HG03097 (cell line): Measurements from ENCODE around the gene CDKN2B-AS1.
A peak's percentile ranks its signal among the peaks of the same experiment; 100 is the strongest.

ENCODE experiments used
- ATAC-seq: cut with Tn5 transposase; IDR thresholded peaks from one replicate; pipeline ENCODE4 v1.9.1; 2021; ENCODE audit not compliant: unreplicated experiment, low FRiP score

Gene CDKN2B-AS1

DNA sequence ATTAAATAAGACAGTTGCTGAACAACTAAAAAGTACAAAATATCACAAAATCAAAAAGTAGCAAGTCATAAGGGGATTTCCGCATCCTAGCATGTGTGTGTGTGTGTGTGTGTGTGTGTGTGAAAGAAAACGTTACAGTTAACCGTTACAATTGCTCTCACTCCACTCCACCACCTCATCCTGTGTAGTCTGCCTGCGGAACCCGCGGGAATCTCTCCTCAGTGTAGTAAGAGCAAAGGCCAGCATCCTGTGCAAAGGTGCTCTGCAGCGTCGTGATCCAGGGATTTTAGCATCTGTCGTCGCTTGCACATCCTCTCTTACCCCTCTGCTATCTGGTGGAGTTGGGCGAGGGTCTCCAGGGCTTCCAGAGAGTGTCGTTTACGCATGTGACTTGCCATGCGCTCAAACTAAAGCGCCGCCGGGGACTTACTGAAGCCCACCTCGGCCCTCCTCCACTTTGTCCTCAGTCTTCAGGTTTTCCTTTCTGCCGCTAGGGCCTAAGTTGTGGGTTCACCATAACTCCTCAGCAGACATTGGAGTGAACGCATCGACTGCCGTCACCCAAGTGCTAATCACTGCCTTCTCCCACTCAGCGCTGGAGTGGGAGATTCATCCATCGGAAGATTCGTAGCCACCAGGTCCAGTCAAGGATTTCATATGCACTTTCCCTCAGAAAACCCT, 10.6 kb downstream of the CDKN2B-AS1 start:
- ATAC-seq = no peak

DNA sequence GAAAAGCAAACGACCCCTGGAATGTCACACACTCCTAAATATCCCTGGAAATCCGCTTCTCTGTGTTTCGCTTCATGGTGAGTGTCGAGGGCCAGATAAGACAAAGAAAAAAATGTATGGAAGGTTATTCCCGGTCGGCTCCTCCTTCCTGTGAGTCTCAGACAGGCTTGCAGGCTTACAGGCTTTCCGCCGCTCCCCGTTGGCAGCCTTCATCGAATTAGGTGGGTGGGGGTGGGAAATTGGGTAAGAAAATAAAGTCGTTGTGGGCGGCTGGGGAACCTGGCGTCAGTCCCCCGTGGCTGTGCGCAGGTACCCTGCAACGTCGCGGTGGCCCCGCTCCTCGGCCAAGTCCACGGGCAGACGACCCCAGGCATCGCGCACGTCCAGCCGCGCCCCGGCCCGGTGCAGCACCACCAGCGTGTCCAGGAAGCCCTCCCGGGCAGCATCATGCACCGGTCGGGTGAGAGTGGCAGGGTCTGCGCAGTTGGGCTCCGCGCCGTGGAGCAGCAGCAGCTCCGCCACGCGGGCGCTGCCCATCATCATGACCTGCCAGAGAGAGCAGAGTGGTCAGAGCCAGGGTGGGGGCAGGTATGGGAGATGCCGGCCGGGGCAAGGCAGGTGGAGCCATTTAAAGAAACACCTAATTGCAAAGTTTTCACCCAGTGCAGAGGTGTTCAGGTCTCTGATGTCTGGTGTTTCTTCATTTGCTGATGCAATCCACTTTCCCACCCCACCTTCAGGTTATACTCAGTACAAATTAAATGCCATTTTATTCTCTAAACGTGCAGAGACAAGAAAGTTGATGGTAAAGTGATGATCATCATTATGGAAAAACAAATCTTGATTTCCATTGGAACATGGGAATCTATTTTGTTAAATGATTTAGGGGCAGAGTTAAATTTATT, 11.4 kb downstream of the CDKN2B-AS1 start:
- no peak for ATAC-seq

DNA sequence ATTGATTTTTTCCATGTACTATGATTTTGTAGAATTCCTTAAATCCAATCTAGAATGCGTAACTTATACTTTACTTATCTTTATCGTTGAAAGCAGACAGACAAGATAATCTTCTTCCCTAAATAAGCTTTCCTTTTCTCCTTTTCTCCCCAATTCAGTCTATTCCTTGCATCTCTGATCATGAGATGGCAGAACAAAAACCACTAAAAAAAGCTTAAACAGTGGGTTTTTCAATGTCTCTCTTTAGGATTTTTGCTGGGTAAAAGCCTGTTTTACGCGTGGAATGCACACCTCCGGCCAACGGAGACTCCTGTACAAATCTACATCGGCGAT, 13.8 kb downstream of the CDKN2B-AS1 start:
- no peak for ATAC-seq

DNA sequence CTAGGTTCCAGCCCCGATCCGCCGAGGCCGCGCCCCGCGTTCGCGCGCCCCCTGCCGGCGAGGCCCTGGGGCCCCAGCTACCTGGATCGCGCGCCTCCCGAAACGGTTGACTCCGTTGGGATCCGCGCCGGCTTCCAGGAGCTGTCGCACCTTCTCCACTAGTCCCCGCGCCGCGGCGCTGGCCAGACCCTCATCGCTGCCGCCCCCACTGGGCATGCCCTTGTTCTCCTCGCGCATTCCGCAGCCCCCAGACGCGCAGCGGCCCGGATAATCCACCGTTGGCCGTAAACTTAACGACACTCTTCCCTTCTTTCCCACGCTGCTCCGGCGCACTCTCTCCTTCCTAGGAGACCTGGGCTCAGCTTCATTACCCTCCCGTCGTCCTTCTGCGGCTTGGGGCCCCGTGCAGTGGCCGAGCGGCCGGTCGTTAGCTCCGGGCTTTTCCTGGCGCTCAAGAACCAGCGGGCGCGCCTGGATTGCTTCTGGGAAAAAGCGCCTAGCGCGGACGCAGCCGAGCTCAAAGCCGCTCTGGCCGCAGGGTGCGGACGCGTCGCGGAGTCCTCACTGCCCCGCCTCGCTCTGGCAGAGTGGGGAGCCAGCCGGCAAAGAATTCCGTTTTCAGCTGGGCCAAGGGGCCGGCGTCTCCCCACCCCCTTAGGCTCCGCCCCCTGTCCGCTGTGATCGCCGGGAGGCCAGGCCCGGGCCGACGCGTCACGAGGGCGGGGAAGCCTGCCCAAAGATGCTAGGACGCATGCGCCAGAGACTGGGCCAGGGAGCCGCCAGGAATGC, 14.3 kb downstream of the CDKN2B-AS1 start, which contains the start of gene CDKN2B:
TSS of gene CDKN2B (minus strand) at position 589 of the 789 bp plus-strand sequence. CDS start at position 237, 352 bp downstream.
- ATAC-seq = peak; percentile 88

DNA sequence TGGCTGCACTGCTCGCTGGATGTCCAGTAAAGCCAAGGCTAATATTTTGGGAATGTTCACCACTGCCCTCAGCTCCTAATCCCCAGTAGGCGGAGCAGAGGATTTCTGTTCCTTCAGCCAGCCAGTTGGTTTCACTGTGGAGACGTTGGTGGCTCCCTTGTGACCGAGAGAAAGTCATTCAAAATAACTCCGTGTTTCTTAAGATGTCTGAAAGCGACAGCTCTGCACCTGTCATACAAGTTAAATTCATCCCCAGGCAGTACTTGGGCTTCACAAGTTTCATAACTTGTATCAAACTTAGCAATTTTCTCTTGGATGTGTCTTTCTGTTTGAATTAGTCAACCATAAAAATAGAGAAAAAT, 14.9 kb downstream of the CDKN2B-AS1 start:
- ATAC-seq = no peak

DNA sequence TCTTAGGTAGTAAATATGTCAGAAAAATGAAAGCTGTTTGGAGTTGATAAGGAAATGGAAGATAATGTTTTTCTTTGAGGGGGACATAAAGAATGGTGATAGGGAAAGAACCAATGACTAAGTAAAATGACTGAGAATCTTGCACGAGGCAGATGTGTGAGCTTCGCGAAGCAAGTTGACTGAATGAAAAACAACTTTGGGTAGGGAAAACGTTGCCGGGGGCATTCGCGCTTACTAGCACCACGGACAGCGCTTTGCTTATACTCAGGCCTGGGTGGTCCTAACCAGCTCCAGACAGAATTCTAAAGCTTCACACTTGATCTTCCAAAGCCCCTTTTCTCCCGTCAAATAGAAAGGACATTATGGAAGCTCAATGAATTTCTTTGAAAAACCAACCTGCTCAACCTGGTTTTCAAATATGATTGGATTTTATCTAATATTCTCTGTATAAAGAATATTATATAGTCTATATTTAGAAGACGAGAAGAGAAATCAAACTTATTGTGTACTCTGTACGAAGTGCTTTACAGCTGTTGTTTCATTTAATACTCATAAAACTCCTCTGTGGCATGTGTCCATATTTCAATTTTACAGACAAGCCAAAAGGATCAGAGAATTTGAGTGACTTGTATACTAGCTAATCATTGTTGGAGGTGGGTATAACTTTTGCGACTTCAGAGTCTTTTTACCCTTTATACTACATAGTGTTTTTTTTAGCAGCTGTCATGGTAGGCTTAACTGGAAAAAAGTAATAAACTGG, 16.5 kb downstream of the CDKN2B-AS1 start:
- ATAC-seq = no peak

DNA sequence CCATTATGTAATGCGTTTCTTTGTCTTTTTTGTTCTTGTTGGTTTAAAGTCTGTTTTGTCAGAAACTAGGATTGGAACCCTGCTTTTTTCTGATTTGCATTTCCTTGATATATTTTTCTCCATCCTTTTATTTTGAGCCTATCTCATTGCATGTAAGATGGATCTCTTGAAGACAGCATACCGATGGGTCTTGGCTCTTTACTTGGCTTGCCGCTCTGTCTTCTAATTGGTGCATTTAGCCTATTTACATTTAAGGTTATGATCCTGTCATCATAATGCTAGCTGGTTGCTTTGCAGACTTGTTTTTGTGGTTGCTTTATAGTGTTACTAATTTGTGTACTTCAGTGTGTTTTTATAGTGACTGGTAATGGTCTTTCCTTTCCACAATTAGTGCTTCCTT, 27.8 kb downstream of the CDKN2B-AS1 start:
- no peak for ATAC-seq

DNA sequence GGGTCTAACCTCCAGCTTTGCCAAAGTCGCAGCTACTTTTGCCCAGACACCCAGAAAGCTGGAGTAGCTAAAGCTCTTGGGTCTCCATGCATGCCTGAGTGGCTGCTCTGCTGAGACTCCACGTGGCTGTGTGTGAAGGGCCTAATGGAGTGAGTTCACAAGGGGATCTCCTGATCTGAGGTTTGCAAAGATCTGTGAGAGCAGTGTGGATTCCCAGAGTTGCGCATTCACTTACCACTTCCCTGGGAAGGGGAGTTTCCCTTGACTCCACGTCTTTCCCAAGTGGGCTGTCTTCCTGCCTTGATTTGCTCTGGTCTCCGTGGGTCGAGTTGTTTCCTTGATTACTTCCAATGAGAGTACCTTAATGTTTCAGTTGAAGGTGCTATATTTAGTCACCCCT, 32.1 kb downstream of the CDKN2B-AS1 start:
- ATAC-seq = no peak

DNA sequence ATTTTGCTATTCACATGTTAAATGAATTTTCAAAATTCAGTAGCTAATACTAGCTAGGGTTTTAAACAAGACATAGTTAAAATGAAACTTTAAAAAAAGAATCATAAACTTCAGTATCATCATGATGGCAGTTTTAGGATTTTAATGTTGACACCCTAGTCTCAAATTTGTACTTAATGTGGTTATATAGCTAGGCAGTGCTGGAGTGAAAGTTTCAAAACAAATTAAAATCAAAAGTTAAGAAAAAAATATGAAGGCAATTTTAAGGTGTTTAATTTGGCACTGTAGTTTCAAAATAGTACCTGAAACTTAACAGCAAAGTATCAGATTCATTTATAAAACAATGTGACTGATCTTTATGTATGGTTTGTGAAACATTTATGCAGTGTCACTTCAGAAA, 33.8 kb downstream of the CDKN2B-AS1 start:
- no peak for ATAC-seq

DNA sequence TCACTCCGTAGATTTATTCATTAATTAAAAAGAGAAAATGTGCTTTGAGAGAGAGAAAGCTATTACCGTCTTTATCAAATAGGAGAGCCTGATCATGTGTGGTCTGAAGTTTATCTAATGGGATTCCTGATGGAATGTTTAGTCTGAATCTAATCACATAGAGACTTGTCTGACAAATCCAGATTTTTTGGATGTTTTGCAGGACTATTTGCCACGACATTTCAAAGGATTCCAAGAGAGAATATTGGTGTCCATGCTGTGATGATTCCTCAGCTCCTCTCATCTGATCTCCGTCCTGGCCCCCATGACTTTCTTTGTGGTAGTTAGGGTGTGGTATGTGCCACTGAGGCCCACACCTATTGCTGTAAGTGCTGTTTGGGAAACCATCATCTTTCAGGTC, 34.6 kb downstream of the CDKN2B-AS1 start:
- ATAC-seq = no peak

DNA sequence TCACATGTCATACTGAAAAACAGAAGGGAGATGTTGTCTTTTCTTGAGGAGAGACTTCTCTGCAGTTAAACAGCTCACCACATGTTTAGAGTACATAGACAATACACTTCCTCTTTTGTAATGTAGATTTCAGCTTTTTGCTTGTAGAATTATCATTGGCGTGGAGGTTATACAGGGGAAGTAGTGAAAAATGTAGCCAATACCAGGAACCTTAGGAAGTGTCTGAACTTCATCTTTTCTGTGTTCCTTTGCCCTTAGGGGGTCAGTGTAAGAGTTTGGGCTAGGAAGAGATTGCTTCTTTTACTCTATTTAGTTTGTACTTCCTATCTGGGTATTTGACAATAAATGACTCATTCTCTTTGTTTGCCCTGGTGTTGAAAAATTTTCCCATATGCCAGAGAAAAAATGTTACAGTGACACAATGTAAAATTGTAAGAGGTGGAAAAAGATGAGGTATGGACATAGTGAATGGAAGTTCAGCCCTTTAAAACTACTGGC, 35.6 kb downstream of the CDKN2B-AS1 start:
- ATAC-seq = peak; percentile 59

DNA sequence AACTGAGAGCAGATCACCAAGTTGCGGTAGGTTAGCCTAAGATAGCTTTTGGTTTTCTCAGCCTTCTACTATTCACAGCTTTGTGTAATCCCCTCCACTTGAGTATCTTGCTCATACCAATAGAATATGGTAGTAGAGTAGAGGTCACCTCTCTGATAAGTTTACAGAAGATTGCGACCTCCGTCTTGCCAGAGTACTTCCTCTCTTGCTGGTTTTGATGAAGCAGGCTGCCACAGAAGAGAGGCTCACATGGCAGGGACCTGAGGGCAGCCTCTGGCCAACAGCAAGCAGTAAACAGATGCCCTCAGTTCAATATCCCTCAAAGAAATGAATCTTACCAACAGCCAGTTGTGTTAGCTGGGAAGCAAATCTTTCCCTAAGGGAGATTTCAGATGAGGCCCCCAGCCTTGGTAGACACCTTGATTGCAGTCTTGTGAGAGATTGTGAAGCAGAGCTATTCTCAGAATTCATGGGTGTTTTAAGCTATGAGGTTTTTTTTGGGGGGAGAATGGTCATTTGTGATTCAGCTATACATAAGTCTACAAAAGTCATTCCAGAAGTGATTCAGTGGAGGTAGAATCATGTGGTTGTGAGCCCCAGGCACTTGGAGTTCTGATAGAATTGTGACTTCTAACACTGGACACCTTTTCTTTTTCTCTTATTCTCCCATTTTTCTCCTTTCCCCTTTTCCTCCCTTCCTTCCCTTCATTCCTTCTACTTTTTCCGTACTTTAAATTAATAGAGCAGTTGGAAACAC, 37.2 kb downstream of the CDKN2B-AS1 start:
- ATAC-seq = no peak

DNA sequence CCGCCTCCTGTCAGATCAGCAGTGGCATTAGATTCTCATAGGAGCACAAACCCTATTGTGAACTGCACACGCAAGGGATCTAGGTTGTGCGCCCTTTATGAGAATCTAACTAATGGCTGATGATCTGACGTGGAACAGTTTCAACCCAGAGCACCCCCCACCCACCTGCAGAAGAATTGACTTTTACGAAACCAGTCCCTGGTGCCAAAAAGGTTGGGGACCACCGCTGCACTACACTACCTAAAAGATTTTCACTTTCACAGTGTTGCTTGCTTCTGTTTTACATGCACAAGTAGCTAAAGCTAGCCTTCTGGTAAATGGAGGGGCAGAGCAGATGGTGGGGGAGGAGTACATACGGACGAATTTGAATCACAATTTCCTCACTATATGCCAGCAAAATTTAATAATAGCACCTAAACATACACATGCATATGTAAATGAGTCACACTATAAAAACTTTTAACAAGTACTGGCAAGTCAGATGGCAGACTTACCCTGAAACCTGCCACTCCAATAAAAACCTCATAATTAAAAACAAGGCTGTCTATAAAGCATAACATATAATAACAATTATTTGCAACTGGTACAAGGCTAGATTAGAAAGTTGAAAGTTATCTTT, 38.5 kb downstream of the CDKN2B-AS1 start:
- ATAC-seq = no peak

DNA sequence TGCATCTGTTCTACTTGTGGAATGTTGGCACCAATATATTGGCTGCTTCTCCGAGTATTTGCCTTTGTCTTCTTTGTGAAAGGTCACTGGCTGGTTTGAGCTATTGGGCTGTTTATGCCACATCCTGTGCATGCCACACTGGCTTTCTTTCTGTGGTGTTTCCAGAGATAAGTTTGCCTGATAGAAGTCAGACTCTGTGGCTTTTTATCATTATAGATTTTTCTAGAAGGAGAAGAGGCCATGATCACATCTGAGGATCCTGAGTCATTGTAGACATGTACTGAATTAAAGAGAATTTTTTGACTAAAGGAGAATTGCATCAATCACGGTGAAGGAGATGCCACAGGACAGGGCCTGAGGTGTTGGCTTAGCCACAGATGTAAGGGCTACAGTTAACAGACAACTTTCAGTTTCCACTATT, 41.0 kb downstream of the CDKN2B-AS1 start:
- ATAC-seq = no peak

DNA sequence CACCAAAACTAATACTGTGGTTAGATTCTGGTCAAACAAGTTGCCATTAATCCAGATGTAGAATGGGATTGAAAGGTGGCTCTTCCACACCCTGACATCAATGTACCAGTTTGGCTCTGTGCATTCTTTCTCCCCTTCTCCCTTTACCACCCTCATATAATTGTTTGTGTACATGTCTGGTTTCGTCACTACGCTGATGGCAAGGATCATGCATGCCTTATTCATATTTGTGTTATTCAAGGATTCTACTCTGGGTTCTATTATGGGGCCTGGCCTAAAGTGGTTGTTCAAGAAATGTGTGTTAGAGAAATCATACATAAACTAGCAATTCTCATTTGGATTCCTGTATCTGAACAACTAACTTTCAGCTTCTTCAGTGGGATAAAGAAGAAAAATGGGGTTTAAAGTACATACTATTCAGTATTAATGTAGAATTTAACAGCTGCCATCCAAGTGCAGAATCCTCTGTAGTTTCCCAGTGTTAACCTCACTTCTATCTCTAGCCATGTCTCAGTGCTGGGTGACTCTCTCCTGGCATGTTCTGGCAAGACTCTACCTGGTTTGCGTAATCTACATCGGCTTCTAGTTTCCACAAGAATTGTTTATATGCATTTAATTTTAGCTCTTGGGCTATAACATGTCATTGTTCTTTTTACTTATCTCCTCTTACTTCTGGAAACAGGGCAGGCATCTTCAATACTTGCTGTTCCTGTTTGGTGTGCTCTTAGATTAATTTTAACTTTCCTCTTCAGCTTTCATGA, 42.5 kb downstream of the CDKN2B-AS1 start:
- no peak for ATAC-seq

DNA sequence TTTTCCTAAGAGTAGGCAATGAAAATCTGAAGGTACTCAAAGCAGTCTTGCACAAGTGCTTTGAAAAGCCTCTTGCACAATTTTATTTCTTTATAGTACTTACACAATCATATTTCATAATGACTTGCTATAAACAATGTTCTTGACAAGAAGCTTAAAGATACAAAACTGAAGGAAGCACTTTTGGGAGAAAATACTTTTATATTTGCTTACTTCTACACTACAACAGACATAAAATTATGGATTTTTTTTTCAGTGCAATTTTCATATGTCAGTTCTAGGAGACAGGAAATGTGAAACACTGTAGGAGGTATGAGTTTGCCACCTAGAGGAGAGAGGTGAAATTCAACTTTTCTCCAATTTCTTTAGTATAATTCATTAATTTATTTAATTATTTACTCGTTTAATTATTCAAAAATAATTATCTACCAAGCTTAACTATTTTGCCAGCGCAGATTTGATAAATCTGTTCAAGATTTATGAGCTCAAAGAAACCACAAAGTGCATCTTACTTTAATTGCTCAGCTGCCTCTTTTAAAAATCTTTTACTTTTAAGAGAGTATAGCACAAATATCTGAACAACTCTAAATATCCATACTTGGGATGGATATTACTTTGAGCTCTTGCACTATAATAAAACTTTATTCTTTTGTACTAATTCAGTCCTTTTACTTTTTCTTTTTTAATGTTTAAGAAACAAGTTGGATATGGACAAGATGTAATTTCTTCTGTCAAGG, 43.5 kb downstream of the CDKN2B-AS1 start:
- ATAC-seq = no peak

DNA sequence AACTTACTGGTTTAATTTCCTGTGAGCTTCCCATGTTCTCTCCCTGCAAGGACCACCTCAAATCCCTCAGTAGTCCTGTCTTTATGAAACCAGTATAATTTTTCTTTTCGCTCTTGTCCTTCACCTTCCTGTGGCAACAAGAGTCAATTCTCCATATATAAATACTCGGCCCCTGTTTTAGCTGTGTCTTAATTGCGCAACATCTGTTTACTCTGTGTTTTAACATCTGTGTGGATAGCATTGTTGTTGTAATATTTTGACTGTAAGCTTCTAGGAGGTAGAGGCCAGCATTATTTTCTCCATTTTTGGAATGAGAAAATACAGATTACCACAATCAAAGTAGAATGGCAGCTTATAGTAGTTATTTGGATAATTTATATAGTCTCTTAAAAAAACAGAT, 44.7 kb downstream of the CDKN2B-AS1 start:
- no peak for ATAC-seq

DNA sequence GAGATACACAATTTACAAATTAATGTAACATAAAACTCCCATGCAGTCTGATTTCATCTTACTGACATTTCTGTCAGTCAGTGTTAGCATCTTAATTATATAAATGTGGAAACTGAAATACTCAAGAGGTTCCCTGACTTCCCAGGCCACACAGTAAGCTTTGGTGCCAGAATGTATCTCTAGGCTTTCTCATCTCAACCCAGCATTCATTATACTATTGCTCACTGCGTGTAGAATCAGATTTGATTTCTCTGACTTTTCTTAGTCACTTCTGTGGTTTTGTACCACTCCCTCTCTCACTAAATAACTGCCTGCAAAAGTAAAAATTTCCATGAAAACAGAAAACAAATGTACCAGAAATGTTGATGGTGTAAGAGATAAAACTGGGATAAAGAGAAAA, 46.2 kb downstream of the CDKN2B-AS1 start:
- ATAC-seq = no peak
